Adrenal gland (tissue), 5 donors: ENCODE results near the gene TNFRSF1B.
A peak's percentile ranks its signal among the peaks of the same experiment; 100 is the strongest.

Source experiments
- CTCF ChIP-seq, 6 experiments: fragments of 450-650 bp in 4 of 6; fragments of 200-600 bp in 2 of 6; sonication (generic) in 1 of 6; IDR thresholded peaks; 1 replicate in 5 of 6; 2 replicates in 1 of 6; pipeline versions ENCODE4 v1.5.1 to v1.8.0; 2016 to 2021; ENCODE audit warnings: antibody characterized with exemption in 6 of 6, mild to moderate bottlenecking in 2 of 6, moderate library complexity in 1 of 6
- POLR2A ChIP-seq, 2 donors: fragments of 450-650 bp; IDR thresholded peaks; one replicate each; pipeline ENCODE4 v1.6.1; 2017; ENCODE audit warnings: antibody characterized with exemption in 2 of 2, mild to moderate bottlenecking in 2 of 2, moderate library complexity in 1 of 2
- donor health status: DM: no; HTN: no; CAD: no.

GRCh38 chr1:12229835-12230548 is 63.2 kb downstream of the TNFRSF1B start, which contains the start of gene VPS13D:
- TF ChIP-seq POLR2A (IDR thresholded peaks at IDR 0.05): peak in 1 of 2 donors; percentile 61
- TF ChIP-seq CTCF (IDR thresholded peaks at IDR 0.05): peak; percentile 58 to 98 (median 82)
